Spinal cord (tissue), 10 donors: ENCODE results near the gene UBE2F. TPM values are rescaled to one million over a fixed set of nuclear protein-coding genes. Genes with fewer than 3 reads are reported as not detected.

Experiments used
- DNase-seq, 6 donors: peaks; one replicate each; pipeline versions ENCODE4 v3.0.0 to v3.0.0-alpha.2; 2013 to 2015; ENCODE audit warnings: low spot score in 6 of 6, low read depth in 4 of 6
- H3K27ac ChIP-seq: one replicate; pipeline ENCODE4 v1.5.1; 2013; ENCODE audit warnings: low read depth, low read length, control low read depth
- H3K27me3 ChIP-seq: one replicate; pipeline ENCODE4 v1.6.1; 2013; ENCODE audit warnings: low read length; ENCODE audit not compliant: control insufficient read depth, insufficient read depth
- H3K36me3 ChIP-seq: one replicate; pipeline ENCODE4 v1.6.1; 2013; ENCODE audit warnings: low read length; ENCODE audit not compliant: control insufficient read depth, insufficient read depth
- H3K4me1 ChIP-seq: one replicate; pipeline ENCODE4 v1.6.1; 2013; ENCODE audit warnings: low read length; ENCODE audit not compliant: control insufficient read depth, insufficient read depth
- H3K4me3 ChIP-seq: one replicate; pipeline ENCODE4 v1.5.1; 2013; ENCODE audit warnings: low read depth, low read length, control low read depth
- H3K9me3 ChIP-seq: one replicate; pipeline ENCODE4 v1.6.1; 2013; ENCODE audit warnings: low read length; ENCODE audit not compliant: control insufficient read depth, insufficient read depth
- WGBS: methylation state at CpG from one replicate; pipeline ENCODE4 v1.1.5; 2013; ENCODE audit warnings: missing lambda C conversion rate; ENCODE audit not compliant: insufficient coverage; 5-methylcytosine and 5-hydroxymethylcytosine counted together
- long read RNA-seq, 4 donors: transcript quantifications; one replicate each; lab custom pipeline, GENCODE V29; 2026
- polyA plus RNA-seq, 2 donors: library from polyadenylated mRNA; unstranded; fragments of 120-200 nt; gene quantifications; one replicate each; pipeline ENCODE4 v1.2.1, GENCODE V29; 2013; ENCODE audit not compliant: insufficient read length in 2 of 2
- total RNA-seq, 2 donors: library from RNA; depleted of rRNA in 1 of 2; stranded (reverse); fragments of 120-200 nt in 1 of 2; fragments of >200 nt in 1 of 2; gene quantifications; one replicate each; pipeline versions ENCODE4 v1.2.3 to v1.2.4, GENCODE V29; 2013 to 2014
- donor health status: healthy.

Gene UBE2F
- total RNA-seq: 10 to 100 TPM; 52.5 to 56.0 TPM
- polyA plus RNA-seq: 10 to 100 TPM; 71.6 to 80.2 TPM
- long read RNA-seq, donor 1, transcript UBE2F-201 (10 exons, 2,009 nt): major isoform, 18 of 26 reads
- long read RNA-seq, donor 1, transcript UBE2F-215 (9 exons, 1,242 nt): minor isoform, 7 of 26 reads
- long read RNA-seq, donor 1, partial matches to known transcripts: 0 of 26 reads
- long read RNA-seq, donor 1, other reads (novel, unspliced or antisense): 0 of 26 reads
- long read RNA-seq, donor 2, transcript UBE2F-201 (10 exons, 2,009 nt): major isoform, 10 of 11 reads
- long read RNA-seq, donor 2, partial matches to known transcripts: 0 of 11 reads
- long read RNA-seq, donor 2, other reads (novel, unspliced or antisense): 0 of 11 reads
- long read RNA-seq, donor 3, transcript UBE2F-201 (10 exons, 2,009 nt): major isoform, 7 of 12 reads
- long read RNA-seq, donor 3, partial matches to known transcripts: 0 of 12 reads
- long read RNA-seq, donor 3, other reads (novel, unspliced or antisense): 0 of 12 reads
- long read RNA-seq, donor 4, transcript UBE2F-201 (10 exons, 2,009 nt): major isoform, 17 of 20 reads
- long read RNA-seq, donor 4, partial matches to known transcripts: 0 of 20 reads
- long read RNA-seq, donor 4, other reads (novel, unspliced or antisense): 0 of 20 reads

DNA sequence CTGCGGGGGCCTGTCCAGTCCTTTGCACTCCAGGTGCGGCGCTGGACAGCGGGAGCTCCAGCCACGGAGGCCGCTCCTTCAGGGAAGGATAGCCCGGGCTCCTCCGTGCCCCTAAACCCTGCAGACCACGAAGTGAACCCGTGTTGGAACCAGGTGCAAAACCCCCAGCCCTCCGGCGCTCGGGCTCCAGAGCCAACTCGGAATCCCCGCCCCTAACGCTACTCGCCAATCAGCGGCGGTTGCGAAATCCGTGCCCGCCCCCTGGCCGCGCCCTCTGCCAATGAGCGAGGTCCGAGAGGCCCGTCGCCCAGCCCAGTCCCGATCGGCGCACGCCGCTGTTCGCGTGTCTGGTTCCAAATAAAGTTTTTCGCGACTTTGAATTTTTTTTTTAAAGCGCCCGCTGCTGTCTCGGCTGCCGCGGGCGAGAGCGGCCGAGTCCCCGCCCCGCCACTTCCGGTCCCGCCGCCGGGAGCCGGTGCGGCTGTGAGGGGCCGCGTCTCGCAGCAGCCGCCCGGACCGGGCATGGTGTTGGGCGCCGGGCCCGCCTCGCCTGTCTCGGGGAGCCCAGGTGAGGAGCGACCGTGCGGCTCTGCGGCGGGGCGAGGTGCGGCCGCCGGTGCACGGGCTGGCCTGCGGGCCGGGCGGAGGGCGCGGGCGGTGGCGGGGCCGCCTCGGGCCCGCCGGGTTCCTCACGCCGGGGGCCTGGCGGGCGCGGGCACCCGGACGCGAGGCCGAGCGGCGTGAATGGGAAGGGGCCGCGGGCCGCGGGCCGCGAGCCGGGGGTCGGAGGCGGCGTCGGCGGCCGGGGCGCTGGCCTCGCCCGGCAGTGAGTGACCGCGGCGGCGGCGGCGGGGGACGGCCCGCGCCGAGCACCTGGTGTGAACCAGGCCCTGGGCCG is at the start of gene UBE2F:
TSS of gene UBE2F (plus strand) at position 450 of the 898 bp plus-strand sequence. CDS start 6,094 bp downstream, outside the sequence.
- H3K4me3 ChIP-seq: peak within 1 kb of the TSS; percentile 85
- H3K9me3 ChIP-seq: no peaks in the 10 kb centered on the region
- no peaks in the 10 kb centered on the region for H3K36me3 ChIP-seq
- H3K27ac ChIP-seq: peak within 1 kb of the TSS; percentile 52
- H3K4me1 ChIP-seq: peaks cover 24% of the 10 kb centered on the region
- no peaks in the 10 kb centered on the region for H3K27me3 ChIP-seq
- DNase-seq: peak; percentile 80 to 99 (median 94)
- WGBS: under 1% methylated on average over 123 of the region's 123 CpGs

DNA sequence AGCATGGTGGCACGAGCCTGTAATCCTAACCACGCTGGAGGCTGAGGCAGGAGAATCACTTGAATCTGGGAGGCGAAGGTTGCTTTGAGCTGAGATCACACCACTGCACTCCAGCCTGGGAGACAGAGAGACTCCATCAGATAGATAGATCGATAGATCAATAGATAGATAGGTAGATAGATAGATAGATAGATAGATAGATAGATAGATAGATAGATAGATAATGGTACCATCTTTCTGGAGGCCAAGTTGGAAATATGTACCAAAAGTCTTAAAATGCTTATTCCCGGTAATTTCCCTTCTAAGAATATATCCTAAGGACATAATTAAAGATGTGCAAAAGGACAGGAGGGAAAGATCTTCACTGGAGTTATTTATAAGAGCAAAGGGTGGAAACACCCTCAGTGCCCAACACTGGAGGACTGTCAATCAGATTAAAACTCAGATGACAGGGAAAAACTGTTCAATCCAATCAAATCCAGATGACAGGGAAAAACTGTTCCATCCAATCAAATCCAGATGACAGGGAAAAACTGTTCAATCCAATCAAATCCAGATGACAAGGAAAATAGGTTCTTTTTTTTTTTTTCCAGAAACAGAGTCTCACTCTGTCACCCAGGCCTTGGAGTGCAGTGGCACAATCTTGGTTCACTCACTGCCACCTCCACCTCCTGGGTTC is 49.0 kb upstream of the UBE2F start:
- H3K27ac ChIP-seq: peak overlapping the region; percentile 34
- WGBS: 87% methylated on average over 3 of the region's 5 CpGs
- H3K9me3 ChIP-seq: no peaks in the 10 kb centered on the region

GRCh38 chr2:237919593-237919992 is 47.2 kb upstream of the UBE2F start:
- H3K27ac ChIP-seq: no peak overlapping the region
- WGBS: 90% methylated on average over 2 of the region's 6 CpGs

More for the DNA sequence above, 49.0 kb upstream of the UBE2F start:
- H3K36me3 ChIP-seq: peaks cover 25% of the 10 kb centered on the region
- peaks cover 13% of the 10 kb centered on the region for H3K4me1 ChIP-seq
- no peak overlapping the region for H3K4me3 ChIP-seq
- H3K27me3 ChIP-seq: no peaks in the 10 kb centered on the region
- no peak for DNase-seq

GRCh38 chr2:237920673-237921072 is 46.1 kb upstream of the UBE2F start:
- no peaks in the 10 kb centered on the region for H3K9me3 ChIP-seq
- no peak overlapping the region for H3K4me3 ChIP-seq
- no peaks in the 10 kb centered on the region for H3K27me3 ChIP-seq
- H3K4me1 ChIP-seq: peaks cover 21% of the 10 kb centered on the region
- H3K36me3 ChIP-seq: peaks cover 14% of the 10 kb centered on the region
- WGBS: 78% methylated on average over 14 of the region's 14 CpGs
- H3K27ac ChIP-seq: no peak overlapping the region
- DNase-seq: no peak

More at GRCh38 chr2:237919593-237919992, 47.2 kb upstream of the UBE2F start:
- H3K4me1 ChIP-seq: peaks cover 21% of the 10 kb centered on the region
- no peaks in the 10 kb centered on the region for H3K27me3 ChIP-seq
- no peak overlapping the region for H3K4me3 ChIP-seq
- peaks cover 19% of the 10 kb centered on the region for H3K36me3 ChIP-seq
- H3K9me3 ChIP-seq: no peaks in the 10 kb centered on the region
- DNase-seq: no peak

- no peak for DNase-seq
- Histone ChIP-seq H3K4me1 (peaks cover 17% of the 10 kb centered on the region), H3K27ac (no peak overlapping the region), H3K9me3 (no peaks in the 10 kb centered on the region), H3K36me3 (peaks cover 14% of the 10 kb centered on the region), H3K4me3 (no peak overlapping the region), H3K27me3 (no peaks in the 10 kb centered on the region)
- WGBS: 86% methylated on average over 7 of the region's 10 CpGs
Measured at GRCh38 chr2:237921967-237922492, 44.8 kb upstream of the UBE2F start.

- Histone ChIP-seq H3K4me1 (peaks cover 10% of the 10 kb centered on the region), H3K27me3 (no peaks in the 10 kb centered on the region), H3K36me3 (peaks cover 14% of the 10 kb centered on the region), H3K4me3 (no peak overlapping the region), H3K27ac (no peak overlapping the region), H3K9me3 (no peaks in the 10 kb centered on the region)
- DNase-seq: no peak
- WGBS: 54% methylated on average over 12 of the region's 13 CpGs
Measured at GRCh38 chr2:237922641-237923361, 44.0 kb upstream of the UBE2F start.

- Histone ChIP-seq H3K27ac (no peak overlapping the region), H3K9me3 (no peaks in the 10 kb centered on the region), H3K4me1 (peaks cover 10% of the 10 kb centered on the region), H3K36me3 (peaks cover 14% of the 10 kb centered on the region), H3K4me3 (no peak overlapping the region), H3K27me3 (no peaks in the 10 kb centered on the region)
- peak in 2 of 6 donors; percentile 41 to 57 for DNase-seq
- 17% methylated on average over 32 of the region's 33 CpGs for WGBS
Measured at GRCh38 chr2:237923481-237924163, 43.2 kb upstream of the UBE2F start.

GRCh38 chr2:237924164-237924534 is 42.7 kb upstream of the UBE2F start:
- H3K27me3 ChIP-seq: no peaks in the 10 kb centered on the region
- H3K36me3 ChIP-seq: peaks cover 14% of the 10 kb centered on the region
- 96% methylated on average over 14 of the region's 14 CpGs for WGBS
- H3K9me3 ChIP-seq: no peaks in the 10 kb centered on the region
- H3K4me3 ChIP-seq: no peak overlapping the region
- H3K27ac ChIP-seq: no peak overlapping the region
- H3K4me1 ChIP-seq: peaks cover 10% of the 10 kb centered on the region
- no peak for DNase-seq
